Measurements from ENCODE around the gene MRPL24.
A peak's percentile ranks its signal among the peaks of the same experiment; 100 is the strongest.

The MRPL24 gene

GRCh38 chr1:156746728-156747631 lies 6.1 kb upstream of the MRPL24 start (continued):
- 0 out of 2 replicates have a peak, but pooled peaks have one; percentile 22 for TF ChIP-seq EGR2 (tag by site-specific recombination; IDR thresholded peaks at IDR 0.05; ENCODE audit: low read depth)
- peak; percentile 97 for TF ChIP-seq ZBTB20 (tag by site-specific recombination; IDR thresholded peaks at IDR 0.05)
- no peak for TF ChIP-seq ZNF37A (tag by site-specific recombination; IDR thresholded peaks at IDR 0.05)
- TF ChIP-seq KLF1 (tag by site-specific recombination; IDR thresholded peaks at IDR 0.05), result peak; percentile 78; the same call in 1 of the 2 replicates
- TF ChIP-seq ZNF664 (tag by site-specific recombination; IDR thresholded peaks at IDR 0.05), result no peak
- TF ChIP-seq BCL6B (tag by site-specific recombination; IDR thresholded peaks at IDR 0.05), result no peak
- no peak for TF ChIP-seq ZFP41 (tag by site-specific recombination; IDR thresholded peaks at IDR 0.05; ENCODE audit: borderline replicate concordance)
- TF ChIP-seq PRDM10 (tag by site-specific recombination; IDR thresholded peaks at IDR 0.05), result peak; percentile 63
- no peak for TF ChIP-seq ZNF792 (tag by site-specific recombination; IDR thresholded peaks at IDR 0.05)
- no peak for TF ChIP-seq ZNF302 (tag by site-specific recombination; IDR thresholded peaks at IDR 0.05; ENCODE audit: low read depth)
- peak; percentile 46; the same call in 1 of the 2 replicates for TF ChIP-seq KLF8 (tag by site-specific recombination; IDR thresholded peaks at IDR 0.05)
- no peak; the same call in 1 of the 2 replicates for TF ChIP-seq ZNF623 (tag by site-specific recombination; IDR thresholded peaks at IDR 0.05)
- no peak for TF ChIP-seq ZNF433 (tag by site-specific recombination; IDR thresholded peaks at IDR 0.05; ENCODE audit: low read depth)
- peak; percentile 90 for TF ChIP-seq GLIS1 (tag by site-specific recombination; IDR thresholded peaks at IDR 0.05)
- no peak for TF ChIP-seq ZNF549 (tag by site-specific recombination; IDR thresholded peaks at IDR 0.05)
- no peak for TF ChIP-seq ZNF785 (tag by site-specific recombination; IDR thresholded peaks at IDR 0.05)
- TF ChIP-seq ZSCAN4 (tag by site-specific recombination; IDR thresholded peaks at IDR 0.05), result 0 out of 2 replicates have a peak, but pooled peaks have one; percentile 9
- TF ChIP-seq GLI2 (tag by site-specific recombination; IDR thresholded peaks at IDR 0.05; ENCODE audit: borderline replicate concordance, low read depth), result no peak
- no peak for TF ChIP-seq ZNF214 (tag by site-specific recombination; IDR thresholded peaks at IDR 0.05; ENCODE audit: borderline replicate concordance)
- TF ChIP-seq SETDB1 (IDR thresholded peaks at IDR 0.05; ENCODE audit: insufficient read length, low read length), result no peak
- TF ChIP-seq ZNF518A (tag by site-specific recombination; conservative IDR thresholded peaks at IDR 0.05; ENCODE audit: low read depth), result no peak; the same call in 1 of the 2 replicates
- peak; percentile 39 for TF ChIP-seq ZXDB (tag by site-specific recombination; IDR thresholded peaks at IDR 0.05)
- TF ChIP-seq ZNF174 (tag by site-specific recombination; IDR thresholded peaks at IDR 0.05), result no peak
- TF ChIP-seq ZNF366 (tag by site-specific recombination; conservative IDR thresholded peaks at IDR 0.05), result peak; percentile 31; the same call in 1 of the 2 replicates
- no peak; the same call in 1 of the 2 replicates for TF ChIP-seq ZNF324 (tag by site-specific recombination; IDR thresholded peaks at IDR 0.05)
- TF ChIP-seq ZNF16 (tag by site-specific recombination; IDR thresholded peaks at IDR 0.05; ENCODE audit: low read depth), result no peak
- TF ChIP-seq ZNF211 (tag by site-specific recombination; IDR thresholded peaks at IDR 0.05; ENCODE audit: low read depth), result no peak

Data from HEK293 (cell line).